ENCODE data around the gene C6orf62. TPM values are rescaled to one million over a fixed set of nuclear protein-coding genes. Genes with fewer than 3 reads are reported as not detected.
"Not testable (repeated sequence)": the region's sequence is repeated elsewhere in the genome, so short reads cannot be mapped to it uniquely, and the experiment has no call there.

C6orf62 gene
- total RNA-seq, 1 experiment from 2014 or later, result 86.4 TPM

GRCh38 chr6:24754378-24754777, 35.4 kb upstream of the C6orf62 start:
- H3K36me3 Mint-ChIP-seq; POLR2A ChIA-PET; ATAC-seq; CTCF ChIA-PET; DNase-seq (ENCODE audit: low spot score); H3K27ac Mint-ChIP-seq; H3K27me3 Mint-ChIP-seq (ENCODE audit: low read depth); H3K4me1 Mint-ChIP-seq; H3K4me3 Mint-ChIP-seq: not testable (repeated sequence)
- peaks cover 31% of the 10 kb centered on the region for H3K9me3 Mint-ChIP-seq

DNA sequence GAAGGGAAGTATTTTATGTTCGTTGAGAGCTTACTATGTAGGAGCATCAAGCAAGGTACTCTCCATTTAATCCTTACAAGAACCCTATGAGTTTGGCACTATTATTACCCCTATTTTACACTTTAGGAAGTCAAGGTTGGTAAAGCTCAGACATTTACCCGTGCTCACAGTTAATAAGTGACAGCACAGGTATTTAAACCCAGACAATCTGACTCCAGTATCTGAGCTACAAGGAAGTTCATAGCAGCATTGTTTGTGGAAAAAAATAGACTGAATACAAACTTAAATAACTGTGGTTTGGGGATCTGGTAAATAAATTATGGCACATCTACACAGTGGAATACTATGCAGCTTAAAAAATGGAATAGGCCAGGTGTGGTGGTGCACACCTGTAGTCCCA, 34.6 kb upstream of the C6orf62 start:
- Mint-ChIP-seq H3K4me1 (0 out of 2 replicates have a peak, but pooled peaks cover 2% of the 10 kb centered on the region), H3K27me3 (ENCODE audit: low read depth) (no peaks in the 10 kb centered on the region), H3K27ac (no peak overlapping the region), H3K9me3 (peaks cover 31% of the 10 kb centered on the region), H3K36me3 (no peaks in the 10 kb centered on the region), H3K4me3 (no peak overlapping the region)
- DNase-seq (ENCODE audit: low spot score) (no peak), ATAC-seq (no peak)
- ChIA-PET POLR2A (no interaction called here), CTCF (no interaction called here)
- TF ChIP-seq, protein P1, sequence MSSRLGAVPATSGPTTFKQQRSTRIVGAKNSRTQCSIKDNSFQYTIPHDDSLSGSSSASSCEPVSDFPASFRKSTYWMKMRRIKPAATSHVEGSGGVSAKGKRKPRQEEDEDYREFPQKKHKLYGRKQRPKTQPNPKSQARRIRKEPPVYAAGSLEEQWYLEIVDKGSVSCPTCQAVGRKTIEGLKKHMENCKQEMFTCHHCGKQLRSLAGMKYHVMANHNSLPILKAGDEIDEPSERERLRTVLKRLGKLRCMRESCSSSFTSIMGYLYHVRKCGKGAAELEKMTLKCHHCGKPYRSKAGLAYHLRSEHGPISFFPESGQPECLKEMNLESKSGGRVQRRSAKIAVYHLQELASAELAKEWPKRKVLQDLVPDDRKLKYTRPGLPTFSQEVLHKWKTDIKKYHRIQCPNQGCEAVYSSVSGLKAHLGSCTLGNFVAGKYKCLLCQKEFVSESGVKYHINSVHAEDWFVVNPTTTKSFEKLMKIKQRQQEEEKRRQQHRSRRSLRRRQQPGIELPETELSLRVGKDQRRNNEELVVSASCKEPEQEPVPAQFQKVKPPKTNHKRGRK (CRISPR knock-in tag; IDR thresholded peaks at IDR 0.05; ENCODE audit: borderline replicate concordance), result no peak
- TF ChIP-seq NR1H2 (CRISPR knock-in tag; IDR thresholded peaks at IDR 0.05), result no peak
- no peak for TF ChIP-seq NR2C2 (CRISPR knock-in tag; IDR thresholded peaks at IDR 0.05)

GRCh38 chr6:24752917-24753492, 34.1 kb upstream of the C6orf62 start:
- H3K27ac Mint-ChIP-seq, result no peak overlapping the region
- ChIA-PET POLR2A (no interaction called here), CTCF (no interaction called here)
- peaks cover 31% of the 10 kb centered on the region for H3K9me3 Mint-ChIP-seq
- 0 out of 2 replicates have a peak, but pooled peaks cover 2% of the 10 kb centered on the region for H3K4me1 Mint-ChIP-seq
- no peaks in the 10 kb centered on the region for H3K36me3 Mint-ChIP-seq
- TF ChIP-seq NFATC4 (CRISPR knock-in tag; IDR thresholded peaks at IDR 0.05) (no peak), SP1 (CRISPR knock-in tag; conservative IDR thresholded peaks at IDR 0.05) (no peak), TEAD4 (CRISPR knock-in tag; IDR thresholded peaks at IDR 0.05) (no peak)
- TF ChIP-seq, protein P2, sequence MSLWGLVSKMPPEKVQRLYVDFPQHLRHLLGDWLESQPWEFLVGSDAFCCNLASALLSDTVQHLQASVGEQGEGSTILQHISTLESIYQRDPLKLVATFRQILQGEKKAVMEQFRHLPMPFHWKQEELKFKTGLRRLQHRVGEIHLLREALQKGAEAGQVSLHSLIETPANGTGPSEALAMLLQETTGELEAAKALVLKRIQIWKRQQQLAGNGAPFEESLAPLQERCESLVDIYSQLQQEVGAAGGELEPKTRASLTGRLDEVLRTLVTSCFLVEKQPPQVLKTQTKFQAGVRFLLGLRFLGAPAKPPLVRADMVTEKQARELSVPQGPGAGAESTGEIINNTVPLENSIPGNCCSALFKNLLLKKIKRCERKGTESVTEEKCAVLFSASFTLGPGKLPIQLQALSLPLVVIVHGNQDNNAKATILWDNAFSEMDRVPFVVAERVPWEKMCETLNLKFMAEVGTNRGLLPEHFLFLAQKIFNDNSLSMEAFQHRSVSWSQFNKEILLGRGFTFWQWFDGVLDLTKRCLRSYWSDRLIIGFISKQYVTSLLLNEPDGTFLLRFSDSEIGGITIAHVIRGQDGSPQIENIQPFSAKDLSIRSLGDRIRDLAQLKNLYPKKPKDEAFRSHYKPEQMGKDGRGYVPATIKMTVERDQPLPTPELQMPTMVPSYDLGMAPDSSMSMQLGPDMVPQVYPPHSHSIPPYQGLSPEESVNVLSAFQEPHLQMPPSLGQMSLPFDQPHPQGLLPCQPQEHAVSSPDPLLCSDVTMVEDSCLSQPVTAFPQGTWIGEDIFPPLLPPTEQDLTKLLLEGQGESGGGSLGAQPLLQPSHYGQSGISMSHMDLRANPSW (CRISPR knock-in tag; conservative IDR thresholded peaks at IDR 0.05; ENCODE audit: low read depth), result no peak
- no peaks in the 10 kb centered on the region for H3K27me3 Mint-ChIP-seq (ENCODE audit: low read depth)
- ATAC-seq (no peak), DNase-seq (ENCODE audit: low spot score) (no peak)
- no peak overlapping the region for H3K4me3 Mint-ChIP-seq

DNA sequence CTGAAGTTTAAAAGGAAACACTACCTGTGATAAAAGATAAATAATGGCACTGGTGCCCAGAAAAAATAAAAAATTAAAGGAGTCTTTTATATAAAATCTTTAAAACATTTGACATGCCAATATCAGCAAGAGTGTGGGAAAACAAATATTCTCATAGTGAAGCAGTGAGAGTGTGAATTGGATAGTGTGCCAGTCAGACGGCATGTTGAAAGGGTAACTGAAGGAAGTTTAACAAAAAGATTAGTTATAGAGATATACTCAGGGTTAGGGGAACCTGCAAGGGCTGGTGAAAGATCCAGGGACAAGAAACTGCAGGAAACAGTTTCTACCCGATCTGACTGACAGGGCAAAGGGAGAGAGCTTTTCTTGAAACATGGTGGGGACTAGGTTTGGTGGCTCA, 33.5 kb upstream of the C6orf62 start:
- ChIA-PET CTCF (no interaction called here), POLR2A (no interaction called here)
- H3K36me3 Mint-ChIP-seq, result no peaks in the 10 kb centered on the region
- ATAC-seq (no peak), DNase-seq (ENCODE audit: low spot score) (no peak)
- H3K9me3 Mint-ChIP-seq, result peaks cover 31% of the 10 kb centered on the region
- no peak for TF ChIP-seq SMAD4 (CRISPR knock-in tag; IDR thresholded peaks at IDR 0.05)
- TF ChIP-seq, protein P3, sequence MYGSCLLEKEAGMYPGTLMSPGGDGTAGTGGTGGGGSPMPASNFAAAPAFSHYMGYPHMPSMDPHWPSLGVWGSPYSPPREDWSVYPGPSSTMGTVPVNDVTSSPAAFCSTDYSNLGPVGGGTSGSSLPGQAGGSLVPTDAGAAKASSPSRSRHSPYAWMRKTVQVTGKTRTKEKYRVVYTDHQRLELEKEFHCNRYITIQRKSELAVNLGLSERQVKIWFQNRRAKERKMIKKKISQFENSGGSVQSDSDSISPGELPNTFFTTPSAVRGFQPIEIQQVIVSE (CRISPR knock-in tag; IDR thresholded peaks at IDR 0.05; ENCODE audit: borderline replicate concordance), result no peak
- TF ChIP-seq, protein P4, sequence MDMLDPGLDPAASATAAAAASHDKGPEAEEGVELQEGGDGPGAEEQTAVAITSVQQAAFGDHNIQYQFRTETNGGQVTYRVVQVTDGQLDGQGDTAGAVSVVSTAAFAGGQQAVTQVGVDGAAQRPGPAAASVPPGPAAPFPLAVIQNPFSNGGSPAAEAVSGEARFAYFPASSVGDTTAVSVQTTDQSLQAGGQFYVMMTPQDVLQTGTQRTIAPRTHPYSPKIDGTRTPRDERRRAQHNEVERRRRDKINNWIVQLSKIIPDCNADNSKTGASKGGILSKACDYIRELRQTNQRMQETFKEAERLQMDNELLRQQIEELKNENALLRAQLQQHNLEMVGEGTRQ (CRISPR knock-in tag; IDR thresholded peaks at IDR 0.05), result no peak
- TF ChIP-seq RORB (CRISPR knock-in tag; IDR thresholded peaks at IDR 0.05), result no peak
- TF ChIP-seq, protein P5, sequence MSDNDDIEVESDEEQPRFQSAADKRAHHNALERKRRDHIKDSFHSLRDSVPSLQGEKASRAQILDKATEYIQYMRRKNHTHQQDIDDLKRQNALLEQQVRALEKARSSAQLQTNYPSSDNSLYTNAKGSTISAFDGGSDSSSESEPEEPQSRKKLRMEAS (CRISPR knock-in tag; IDR thresholded peaks at IDR 0.05), result no peak
- TF ChIP-seq, protein P6, sequence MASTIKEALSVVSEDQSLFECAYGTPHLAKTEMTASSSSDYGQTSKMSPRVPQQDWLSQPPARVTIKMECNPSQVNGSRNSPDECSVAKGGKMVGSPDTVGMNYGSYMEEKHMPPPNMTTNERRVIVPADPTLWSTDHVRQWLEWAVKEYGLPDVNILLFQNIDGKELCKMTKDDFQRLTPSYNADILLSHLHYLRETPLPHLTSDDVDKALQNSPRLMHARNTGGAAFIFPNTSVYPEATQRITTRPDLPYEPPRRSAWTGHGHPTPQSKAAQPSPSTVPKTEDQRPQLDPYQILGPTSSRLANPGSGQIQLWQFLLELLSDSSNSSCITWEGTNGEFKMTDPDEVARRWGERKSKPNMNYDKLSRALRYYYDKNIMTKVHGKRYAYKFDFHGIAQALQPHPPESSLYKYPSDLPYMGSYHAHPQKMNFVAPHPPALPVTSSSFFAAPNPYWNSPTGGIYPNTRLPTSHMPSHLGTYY (CRISPR knock-in tag; IDR thresholded peaks at IDR 0.05), result no peak
- no peak for TF ChIP-seq FOXJ3 (CRISPR knock-in tag; IDR thresholded peaks at IDR 0.05; ENCODE audit: borderline replicate concordance)
- TF ChIP-seq, protein P2 (CRISPR knock-in tag; conservative IDR thresholded peaks at IDR 0.05; ENCODE audit: low read depth), result no peak
- no peak for TF ChIP-seq ZNF317 (CRISPR knock-in tag; IDR thresholded peaks at IDR 0.05; ENCODE audit: borderline replicate concordance, low read depth)
- TF ChIP-seq ELF4 (CRISPR knock-in tag; IDR thresholded peaks at IDR 0.05; ENCODE audit: low read depth), result no peak
- 0 out of 2 replicates have a peak, but pooled peaks cover 2% of the 10 kb centered on the region for H3K4me1 Mint-ChIP-seq
- H3K27ac Mint-ChIP-seq, result no peak overlapping the region
- H3K4me3 Mint-ChIP-seq, result no peak overlapping the region
- H3K27me3 Mint-ChIP-seq (ENCODE audit: low read depth), result no peaks in the 10 kb centered on the region

DNA sequence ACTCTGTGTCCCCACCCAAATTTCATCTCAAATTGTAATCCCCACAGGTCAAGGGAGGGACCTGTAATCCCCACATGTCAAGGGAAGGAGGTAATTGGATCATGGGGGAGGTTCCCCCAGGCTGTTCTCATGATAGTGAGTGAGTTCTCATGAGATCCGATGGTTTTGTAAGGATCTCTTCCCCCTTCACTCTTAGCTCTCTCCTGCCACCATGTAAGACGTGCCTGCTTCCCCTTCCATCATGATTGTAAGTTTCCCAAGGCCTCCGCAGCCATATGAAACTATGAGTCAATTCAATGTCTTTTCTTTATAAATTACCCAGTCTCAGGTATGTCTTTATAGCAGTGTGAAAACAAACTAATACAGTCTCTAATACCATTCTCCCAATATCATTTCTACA, 31.9 kb upstream of the C6orf62 start:
- DNase-seq (ENCODE audit: low spot score); H3K27me3 Mint-ChIP-seq (ENCODE audit: low read depth); H3K4me1 Mint-ChIP-seq; CTCF ChIA-PET; ATAC-seq; H3K4me3 Mint-ChIP-seq; H3K27ac Mint-ChIP-seq; H3K36me3 Mint-ChIP-seq; POLR2A ChIA-PET: not testable (repeated sequence)
- peaks cover 27% of the 10 kb centered on the region for H3K9me3 Mint-ChIP-seq
